Spleen (tissue), 7 donors: ENCODE measurements around the gene TAS2R60.
"Not testable (repeated sequence)": the region's sequence is repeated elsewhere in the genome, so short reads cannot be mapped to it uniquely, and the experiment has no call there.

ENCODE experiments used
- CTCF ChIP-seq, 11 experiments: fragments of 200-600 bp in 7 of 11; fragments of 450-650 bp in 4 of 11; sonication (generic) in 4 of 11; IDR thresholded peaks in 8 of 11; conservative IDR thresholded peaks in 3 of 11; 1 replicate in 7 of 11; 2 replicates in 4 of 11; pipeline versions ENCODE4 v1.4.0 to v1.8.0; 2016 to 2021; ENCODE audit warnings: antibody characterized with exemption in 11 of 11, inconsistent platforms in 4 of 11, mild to moderate bottlenecking in 1 of 11
- POLR2A ChIP-seq, 3 donors: fragments of 450-650 bp; IDR thresholded peaks; one replicate each; pipeline ENCODE4 v1.5.1; 2017; ENCODE audit warnings: antibody characterized with exemption in 3 of 3, mild to moderate bottlenecking in 1 of 3
- donor health status: DM: no; HTN: no; CAD: no; lungs with moderate emphysema.
- donor health status: DM: no; HTN: no; CAD: no.
- donor health status: DM: no; HTN: no; CAD: no.

- not testable (repeated sequence) for TF ChIP-seq CTCF (IDR thresholded peaks at IDR 0.05 in 8 of 11, conservative IDR thresholded peaks at IDR 0.05 in 3 of 11); POLR2A (IDR thresholded peaks at IDR 0.05)
Measured at GRCh38 chr7:143402233-143402632, 41.0 kb upstream of the TAS2R60 start.
